Stimulated activated CD8-positive, alpha-beta memory T cell treated with anti-CD3 and anti-CD28 coated beads, Interleukin-4, amount 100 ng/mL, for 4 hours (primary cell): ENCODE data around the gene IFNW1.

Source experiments
- DNase-seq, 2 donors: peaks; one replicate each; pipeline ENCODE4 v3.0.0-alpha.2; 2020; ENCODE audit warnings: low read depth in 2 of 2, low spot score in 1 of 2

IFNW1 gene

GRCh38 chr9:21110708-21111576 lies 30.7 kb downstream of the IFNW1 start:
- DNase-seq, result no peak

- DNase-seq, result no peak
These were observed 36.8 kb downstream of the IFNW1 start for GRCh38 chr9:21104787-21105186.

- no peak for DNase-seq
These were observed 39.3 kb downstream of the IFNW1 start for GRCh38 chr9:21102305-21102704.

- no peak for DNase-seq
These were observed 43.8 kb downstream of the IFNW1 start for GRCh38 chr9:21097817-21098216.

GRCh38 chr9:21096901-21097255 lies 44.8 kb downstream of the IFNW1 start:
- no peak for DNase-seq

- peak in 1 of 2 donors; percentile 2 for DNase-seq
These were observed 45.3 kb downstream of the IFNW1 start for GRCh38 chr9:21096172-21096900.

- no peak for DNase-seq
These were observed 46.1 kb downstream of the IFNW1 start for GRCh38 chr9:21095561-21095960.
